ENCODE measurements around the gene CCDC69.
A peak's percentile ranks its signal among the peaks of the same experiment; 100 is the strongest.

- TF ChIP-seq POLR2AphosphoS5 (IDR thresholded peaks at IDR 0.05; ENCODE audit: low read depth, low read length) (no peak), POLR2A (IDR thresholded peaks at IDR 0.05; ENCODE audit: low read depth, low read length) (0 out of 2 replicates have a peak, but pooled peaks have one; percentile 20)
These were observed 5.7 kb downstream of the CCDC69 start for GRCh38 chr5:151218177-151218576.
